HG02943 (cell line): ENCODE measurements around the gene HOXA9.

Source experiments
- ATAC-seq: cut with Tn5 transposase; IDR thresholded peaks from one replicate; pipeline ENCODE4 v1.9.1; 2021; ENCODE audit warnings: mild to moderate bottlenecking, low read depth, moderate library complexity; ENCODE audit not compliant: unreplicated experiment

Gene HOXA9

GRCh38 chr7:27167916-27168264 is 2.6 kb upstream of the HOXA9 start:
- ATAC-seq = no peak

DNA sequence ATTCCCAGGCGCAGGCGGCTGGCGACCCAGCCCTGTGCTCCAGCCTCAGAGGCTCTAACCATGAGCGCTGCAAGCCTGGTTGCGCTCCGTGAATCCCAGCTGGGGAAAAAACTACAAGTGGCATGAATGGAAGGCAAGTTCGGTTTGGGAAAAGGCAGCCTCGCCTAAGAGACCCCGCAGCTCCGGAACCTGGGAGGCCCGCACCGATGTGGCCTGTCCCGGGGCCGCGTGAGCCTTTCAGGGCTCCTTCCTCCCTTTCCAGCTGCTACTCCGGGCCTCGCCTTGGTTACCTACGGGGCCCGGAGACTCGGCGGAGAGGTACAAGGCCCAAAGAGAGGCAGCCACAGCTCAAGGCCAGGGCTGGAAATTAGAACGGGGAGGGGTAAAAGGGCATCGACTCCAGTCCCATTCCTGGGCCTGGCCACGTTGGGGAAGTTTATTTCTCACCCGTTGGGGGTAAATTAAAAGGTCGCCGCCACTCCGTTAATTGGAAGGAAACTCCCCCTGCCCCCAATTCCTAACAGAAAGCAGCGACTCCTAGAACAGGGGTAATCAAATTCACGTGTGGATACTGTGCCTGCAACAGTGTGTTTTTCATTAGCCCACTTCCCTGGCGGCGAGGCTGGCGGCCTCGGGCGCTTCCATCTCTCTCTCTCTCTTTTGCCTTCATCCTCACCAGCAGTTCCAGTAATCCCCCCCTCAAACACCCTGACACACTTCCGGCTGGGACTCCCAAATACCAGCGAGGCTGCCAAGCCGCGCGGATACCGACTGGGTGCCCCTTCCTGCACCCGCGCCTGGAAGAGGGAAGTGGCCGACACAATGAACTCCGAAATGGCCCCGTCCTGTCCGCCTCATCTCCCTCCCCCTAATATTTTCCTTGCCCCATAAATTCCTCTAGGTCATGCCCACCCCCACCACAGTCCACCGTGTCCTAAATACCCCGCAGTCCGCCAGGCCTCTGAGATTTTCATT is 1.5 kb upstream of the HOXA9 start:
- ATAC-seq = no peak

DNA sequence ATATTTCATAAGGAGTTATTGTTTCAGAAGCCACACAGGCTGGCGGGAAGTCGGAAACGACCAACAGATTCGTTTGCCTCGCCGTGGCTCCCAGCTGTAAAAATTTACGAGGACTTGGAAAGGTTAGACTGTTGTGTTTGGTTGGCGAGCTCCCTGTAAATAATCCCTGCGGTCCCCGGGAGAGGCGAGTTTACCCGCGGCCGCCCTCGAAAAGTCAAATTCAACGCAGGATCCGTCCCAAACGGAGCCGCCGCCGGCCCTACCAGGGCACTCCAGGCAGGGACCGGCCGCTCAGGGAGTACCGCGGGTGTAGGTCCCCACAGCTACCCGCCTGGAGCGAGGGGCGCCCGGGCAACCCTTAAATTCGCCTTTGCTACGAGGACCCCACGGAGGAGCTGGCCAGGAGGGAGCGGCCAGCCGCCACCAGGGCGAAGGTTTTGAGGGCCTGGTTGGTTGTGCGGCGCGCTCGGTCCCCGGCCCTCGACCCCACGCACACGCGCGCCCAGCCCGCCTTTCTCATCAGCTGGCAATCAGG is 726 bp upstream of the HOXA9 start:
- ATAC-seq = no peak

DNA sequence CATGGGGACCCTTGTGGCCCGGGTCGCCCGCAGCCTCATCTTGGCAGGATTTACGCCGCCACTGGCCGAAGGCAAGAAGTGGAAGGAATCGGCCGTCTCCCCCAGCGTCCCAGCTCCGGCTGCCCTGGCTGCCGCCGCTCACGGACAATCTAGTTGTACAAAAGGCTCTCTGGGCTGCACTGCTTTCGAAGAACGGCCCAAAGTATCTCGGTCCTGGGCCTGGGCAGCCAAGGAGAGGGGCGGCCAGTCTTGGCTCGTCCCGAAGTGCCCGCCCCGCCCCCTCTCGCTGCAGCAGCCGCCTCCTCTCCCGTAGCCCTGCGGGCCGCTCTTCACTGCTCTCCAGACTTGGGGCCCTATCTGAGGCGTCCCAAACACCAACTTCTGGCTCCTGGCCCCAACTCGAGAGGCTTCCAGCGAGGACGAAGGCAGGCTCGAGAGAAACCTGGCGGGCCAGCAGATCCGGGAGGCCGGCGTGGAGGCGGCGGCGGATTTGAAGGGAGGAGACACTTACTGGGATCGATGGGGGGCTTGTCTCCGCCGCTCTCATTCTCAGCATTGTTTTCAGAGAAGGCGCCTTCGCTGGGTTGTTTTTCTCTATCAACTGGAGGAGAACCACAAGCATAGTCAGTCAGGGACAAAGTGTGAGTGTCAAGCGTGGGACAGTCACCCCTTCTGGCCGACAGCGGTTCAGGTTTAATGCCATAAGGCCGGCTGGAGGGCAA is 809 bp downstream of the HOXA9 start:
- no peak for ATAC-seq

DNA sequence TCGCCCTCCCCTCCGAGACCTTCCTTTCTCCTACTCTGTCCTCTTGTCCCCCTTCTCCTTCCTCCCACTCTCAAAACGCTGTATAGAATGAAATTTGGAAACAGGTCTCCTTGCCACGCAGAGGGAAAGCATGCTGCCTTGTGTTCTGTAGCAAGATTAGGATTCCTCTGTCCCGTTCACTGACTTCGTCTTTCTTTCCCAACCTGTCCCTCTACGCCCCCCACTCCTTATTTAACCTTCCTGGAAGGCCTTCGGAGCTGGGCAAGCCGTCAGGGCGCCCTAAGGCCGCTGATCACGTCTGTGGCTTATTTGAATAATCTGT is 1.3 kb downstream of the HOXA9 start:
- ATAC-seq = no peak

GRCh38 chr7:27163288-27164044 is 1.9 kb downstream of the HOXA9 start:
- ATAC-seq = no peak

GRCh38 chr7:27162561-27163287 is 2.6 kb downstream of the HOXA9 start:
- ATAC-seq = no peak

GRCh38 chr7:27161721-27162560 is 3.4 kb downstream of the HOXA9 start:
- no peak for ATAC-seq

DNA sequence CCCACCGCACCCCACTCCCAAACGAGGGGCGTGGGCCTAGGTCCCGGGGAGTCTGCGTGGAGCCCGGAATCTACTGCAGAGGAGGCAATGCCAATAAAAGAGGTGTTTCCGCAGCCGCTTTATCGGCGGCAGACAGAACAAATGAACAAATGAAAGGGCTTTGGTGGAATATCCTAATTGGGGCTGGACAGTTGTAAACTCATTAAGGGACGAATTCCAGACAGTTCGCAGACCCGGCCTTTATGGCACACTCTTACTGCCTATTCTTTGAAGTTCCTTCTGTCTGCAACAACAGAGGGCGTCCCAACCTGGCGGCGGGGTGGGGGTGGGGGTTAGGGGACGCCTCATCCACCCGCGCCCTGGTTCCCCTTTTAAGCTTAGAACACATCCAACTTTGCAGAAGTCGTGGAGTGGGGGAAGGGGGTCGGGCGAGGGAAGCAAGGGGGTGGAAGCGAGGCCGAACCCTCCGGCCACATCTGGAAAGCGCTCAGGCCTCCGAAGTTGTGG is 4.1 kb downstream of the HOXA9 start:
- no peak for ATAC-seq

- ATAC-seq = no peak
Measured at GRCh38 chr7:27160546-27161213, 4.7 kb downstream of the HOXA9 start.

- no peak for ATAC-seq
Measured at GRCh38 chr7:27160145-27160545, 5.2 kb downstream of the HOXA9 start.

- no peak for ATAC-seq
Measured at GRCh38 chr7:27159266-27160144, 5.8 kb downstream of the HOXA9 start.

GRCh38 chr7:27158436-27159265 is 6.7 kb downstream of the HOXA9 start:
- ATAC-seq = no peak

GRCh38 chr7:27157702-27158431 is 7.5 kb downstream of the HOXA9 start:
- no peak for ATAC-seq

DNA sequence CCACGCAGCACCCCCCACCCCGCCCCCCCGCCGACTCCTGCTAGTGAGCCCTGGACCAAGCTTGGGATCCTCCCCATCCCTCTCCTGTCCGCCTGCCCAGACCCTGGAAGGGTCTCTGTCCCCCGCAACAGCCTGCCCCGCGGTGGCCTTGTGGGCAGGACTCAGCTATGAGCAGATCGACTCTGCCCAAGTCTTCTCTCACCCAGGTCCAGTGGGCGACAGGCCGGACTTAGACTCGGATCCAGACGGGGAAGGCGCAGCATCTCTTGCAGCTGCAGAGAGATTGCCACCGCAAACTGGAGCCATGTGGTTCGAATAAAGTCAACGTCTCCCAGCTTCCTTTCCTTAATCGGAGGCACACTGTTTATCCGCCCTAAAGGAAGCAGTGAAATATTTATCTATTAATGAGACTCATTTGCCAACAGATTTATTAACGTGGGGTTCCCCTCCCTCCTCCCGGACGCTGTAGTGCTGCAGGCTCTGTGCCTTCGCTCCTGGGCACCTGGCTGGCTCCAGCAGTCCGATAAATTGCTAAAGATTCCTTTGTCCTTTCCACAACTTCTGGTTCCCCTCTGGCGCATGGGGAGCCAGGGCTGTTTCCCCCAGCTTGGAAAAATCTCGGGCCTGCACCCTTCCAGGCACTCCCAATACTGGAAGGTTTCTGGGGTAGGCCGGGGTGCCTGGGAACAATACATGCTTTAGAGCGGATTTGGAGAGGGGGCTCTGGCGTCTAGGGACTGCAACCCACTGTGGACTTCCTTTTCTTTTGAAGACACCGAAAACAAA is 8.2 kb downstream of the HOXA9 start:
- ATAC-seq = no peak
